ENCODE results near the gene RIPK3.

- TF ChIP-seq CTCF (IDR thresholded peaks at IDR 0.05; ENCODE audit: insufficient read depth, low read depth, low read length) (no peak), EZH2 (IDR thresholded peaks at IDR 0.05; ENCODE audit: insufficient read depth, low read length) (no peak)
Observed at GRCh38 chr14:24381363-24382063, 41.7 kb upstream of the RIPK3 start.

Data from astrocyte (in vitro differentiated cells and primary cell).